HG02981 (cell line): ENCODE measurements around the gene TDRD7.
"Not testable (repeated sequence)": the region's sequence is repeated elsewhere in the genome, so short reads cannot be mapped to it uniquely, and the experiment has no call there.

Experiments used
- ATAC-seq: cut with Tn5 transposase; IDR thresholded peaks from one replicate; pipeline ENCODE4 v1.9.1; 2021; ENCODE audit warnings: mild to moderate bottlenecking, moderate library complexity; ENCODE audit not compliant: unreplicated experiment

The TDRD7 gene

GRCh38 chr9:97474372-97474925 is 62.6 kb downstream of the TDRD7 start:
- no peak for ATAC-seq

- no peak for ATAC-seq
These were observed 63.2 kb downstream of the TDRD7 start for GRCh38 chr9:97475059-97475458.

- ATAC-seq, result no peak
These were observed 66.5 kb downstream of the TDRD7 start for GRCh38 chr9:97478301-97478981.

- ATAC-seq, result no peak
These were observed 67.7 kb downstream of the TDRD7 start for GRCh38 chr9:97479496-97480159.

- ATAC-seq, result no peak
These were observed 68.3 kb downstream of the TDRD7 start for GRCh38 chr9:97480174-97480573.

- no peak for ATAC-seq
These were observed 68.9 kb downstream of the TDRD7 start for GRCh38 chr9:97480749-97481148.

GRCh38 chr9:97484134-97484533 is 72.2 kb downstream of the TDRD7 start:
- ATAC-seq, result no peak

- no peak for ATAC-seq
These were observed 75.2 kb downstream of the TDRD7 start for GRCh38 chr9:97487107-97487506.

- ATAC-seq, result no peak
These were observed 76.0 kb downstream of the TDRD7 start for GRCh38 chr9:97487861-97488260.

- no peak for ATAC-seq
These were observed 79.5 kb downstream of the TDRD7 start for GRCh38 chr9:97491216-97491999.

- ATAC-seq, result not testable (repeated sequence)
These were observed 85.9 kb downstream of the TDRD7 start for GRCh38 chr9:97497558-97498375.

- ATAC-seq, result not testable (repeated sequence)
These were observed 87.0 kb downstream of the TDRD7 start for GRCh38 chr9:97498846-97499245.

- no peak for ATAC-seq
These were observed 88.4 kb downstream of the TDRD7 start for GRCh38 chr9:97500263-97500662.

- no peak for ATAC-seq
These were observed 88.9 kb downstream of the TDRD7 start for GRCh38 chr9:97500765-97501176.

- ATAC-seq, result peak; percentile 55
These were observed 89.5 kb downstream of the TDRD7 start, which contains the start of gene TMOD1 for GRCh38 chr9:97501177-97501971. Gene TMOD1 (plus strand): TSS chr9:97501666. CDS start chr9:97524189, 22,523 bp downstream.

GRCh38 chr9:97501972-97502221 is 90.0 kb downstream of the TDRD7 start:
- peak; percentile 23 for ATAC-seq

- peak; percentile 22 for ATAC-seq
These were observed 90.5 kb downstream of the TDRD7 start for GRCh38 chr9:97502222-97502983.

GRCh38 chr9:97502984-97503861 is 91.3 kb downstream of the TDRD7 start:
- no peak for ATAC-seq
